Neutrophil (primary cell): ENCODE data around the gene CLIC1.
A peak's percentile ranks its signal among the peaks of the same experiment; 100 is the strongest.

Source experiments
- H3K27ac ChIP-seq: fragments of 200-600 bp; sonication (generic); 2 replicates; pipeline ENCODE4 v1.5.1; 2016; ENCODE audit warnings: mild to moderate bottlenecking, moderate library complexity
- H3K27me3 ChIP-seq: fragments of 200-600 bp; sonication (generic); 2 replicates; pipeline ENCODE4 v1.6.0; 2016; ENCODE audit warnings: mild to moderate bottlenecking
- H3K36me3 ChIP-seq: fragments of 200-600 bp; sonication (generic); 2 replicates; pipeline ENCODE4 v1.5.1; 2017
- H3K4me1 ChIP-seq, 2 experiments: fragments of 200-600 bp in 1 of 2; sonication (generic) in 1 of 2; 1 replicate in 1 of 2; 2 replicates in 1 of 2; pipeline versions ENCODE4 v1.5.1 to v1.6.1; 2013 to 2016; ENCODE audit warnings: low read depth in 1 of 2, low read length in 1 of 2, mild to moderate bottlenecking in 1 of 2, moderate library complexity in 1 of 2; ENCODE audit not compliant: control insufficient read depth in 1 of 2, insufficient read depth in 1 of 2
- H3K4me3 ChIP-seq, 2 experiments: fragments of 200-600 bp in 1 of 2; sonication (generic) in 1 of 2; 1 replicate in 1 of 2; 2 replicates in 1 of 2; pipeline ENCODE4 v1.5.1; 2013 to 2016; ENCODE audit warnings: low read depth in 1 of 2, low read length in 1 of 2, mild to moderate bottlenecking in 1 of 2, moderate library complexity in 1 of 2
- H3K9me3 ChIP-seq: fragments of 200-600 bp; sonication (generic); 2 replicates; pipeline ENCODE4 v1.5.1; 2016
- CTCF ChIP-seq: fragments of 200-600 bp; sonication (generic); IDR thresholded peaks from 2 replicates; pipeline ENCODE4 v1.5.1; 2016; ENCODE audit warnings: antibody characterized with exemption

CLIC1 gene

DNA sequence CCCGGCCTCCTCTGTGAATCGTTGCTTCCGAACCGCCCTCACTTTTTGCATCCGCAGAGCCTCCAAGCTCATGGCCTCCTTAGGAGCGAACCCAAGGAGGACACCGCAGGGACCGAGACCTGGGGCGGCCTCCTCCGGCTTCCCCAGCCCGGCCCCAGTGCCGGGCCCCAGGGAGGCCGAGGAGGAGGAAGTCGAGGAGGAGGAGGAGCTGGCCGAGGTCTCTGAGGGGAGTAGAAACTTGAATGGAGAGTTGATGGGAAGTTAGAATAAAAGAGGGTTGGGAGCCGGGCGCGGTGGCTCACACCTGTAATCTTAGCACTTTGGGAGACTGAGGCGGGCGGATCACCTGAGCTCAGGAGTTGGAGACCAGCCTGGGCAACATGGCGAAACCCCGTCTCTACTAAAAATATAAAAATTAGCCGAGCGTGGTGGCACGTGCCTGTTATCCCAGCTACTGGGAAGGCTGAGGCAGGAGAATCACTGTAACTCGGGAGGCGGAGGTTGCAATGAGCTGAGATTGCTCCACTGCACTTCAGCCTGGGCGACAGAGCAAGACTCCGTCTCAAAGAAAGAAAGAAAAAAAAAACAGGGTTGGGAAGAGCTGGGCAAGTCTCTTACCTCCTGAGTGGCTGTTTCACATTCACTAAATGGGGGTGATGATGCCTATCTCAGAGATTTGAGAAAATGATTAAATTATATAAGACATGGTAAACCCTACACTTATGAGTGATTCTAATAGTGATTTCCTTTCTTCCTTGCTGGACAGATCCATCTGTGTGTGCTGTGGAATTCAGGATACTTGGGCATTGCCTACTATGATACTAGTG, 4.3 kb upstream of the CLIC1 start:
- Histone ChIP-seq H3K36me3 (no peaks in the 10 kb centered on the region), H3K27me3 (no peaks in the 10 kb centered on the region), H3K27ac (peak overlapping the region; percentile 96), H3K4me3 (peak overlapping the region; percentile 82 to 88), H3K9me3 (no peaks in the 10 kb centered on the region), H3K4me1 (peaks cover 44 to 52% of the 10 kb centered on the region in 2 experiments)
- TF ChIP-seq CTCF = no peak

DNA sequence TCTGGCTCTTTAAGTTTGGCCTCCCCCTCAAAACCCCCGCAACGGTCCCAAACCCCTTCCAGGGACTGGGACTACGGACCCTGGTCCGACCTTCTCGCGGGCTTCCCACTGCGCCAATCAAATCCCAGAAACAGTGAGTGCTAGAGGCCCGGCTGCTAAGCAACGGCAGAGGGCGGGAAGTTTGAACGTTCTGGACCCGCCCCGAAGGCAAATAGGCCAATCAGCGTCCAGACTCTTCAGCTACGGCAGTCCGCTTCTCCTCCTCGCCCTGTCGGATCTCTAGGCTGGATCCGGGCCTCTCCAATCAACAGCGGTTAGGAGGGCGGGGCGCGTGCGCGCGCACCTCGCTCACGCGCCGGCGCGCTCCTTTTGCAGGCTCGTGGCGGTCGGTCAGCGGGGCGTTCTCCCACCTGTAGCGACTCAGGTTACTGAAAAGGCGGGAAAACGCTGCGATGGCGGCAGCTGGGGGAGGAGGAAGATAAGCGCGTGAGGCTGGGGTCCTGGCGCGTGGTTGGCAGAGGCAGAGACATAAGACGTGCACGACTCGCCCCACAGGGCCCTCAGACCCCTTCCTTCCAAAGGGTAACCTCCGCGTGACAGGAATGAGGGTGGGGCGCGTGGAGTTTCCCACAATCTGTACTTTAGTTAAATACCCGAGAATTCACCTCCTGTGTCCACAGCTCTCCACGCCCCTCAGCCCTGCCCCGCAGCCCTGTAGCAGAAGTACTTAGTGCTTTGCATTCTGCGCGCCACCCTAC, 3.5 kb upstream of the CLIC1 start, which contains the start of gene MSH5:
Gene MSH5, plus strand, starts transcription at position 367 of the 758 bp plus-strand sequence. CDS start 462 bp downstream, outside the sequence.
- H3K9me3 ChIP-seq = no peaks in the 10 kb centered on the region
- no peaks in the 10 kb centered on the region for H3K36me3 ChIP-seq
- H3K4me3 ChIP-seq = peak within 1 kb of the TSS; percentile 88 to 98
- H3K27ac ChIP-seq = peak within 1 kb of the TSS; percentile 96
- no peak for TF ChIP-seq CTCF
- no peaks in the 10 kb centered on the region for H3K27me3 ChIP-seq
- peaks cover 44 to 52% of the 10 kb centered on the region in 2 experiments for H3K4me1 ChIP-seq

DNA sequence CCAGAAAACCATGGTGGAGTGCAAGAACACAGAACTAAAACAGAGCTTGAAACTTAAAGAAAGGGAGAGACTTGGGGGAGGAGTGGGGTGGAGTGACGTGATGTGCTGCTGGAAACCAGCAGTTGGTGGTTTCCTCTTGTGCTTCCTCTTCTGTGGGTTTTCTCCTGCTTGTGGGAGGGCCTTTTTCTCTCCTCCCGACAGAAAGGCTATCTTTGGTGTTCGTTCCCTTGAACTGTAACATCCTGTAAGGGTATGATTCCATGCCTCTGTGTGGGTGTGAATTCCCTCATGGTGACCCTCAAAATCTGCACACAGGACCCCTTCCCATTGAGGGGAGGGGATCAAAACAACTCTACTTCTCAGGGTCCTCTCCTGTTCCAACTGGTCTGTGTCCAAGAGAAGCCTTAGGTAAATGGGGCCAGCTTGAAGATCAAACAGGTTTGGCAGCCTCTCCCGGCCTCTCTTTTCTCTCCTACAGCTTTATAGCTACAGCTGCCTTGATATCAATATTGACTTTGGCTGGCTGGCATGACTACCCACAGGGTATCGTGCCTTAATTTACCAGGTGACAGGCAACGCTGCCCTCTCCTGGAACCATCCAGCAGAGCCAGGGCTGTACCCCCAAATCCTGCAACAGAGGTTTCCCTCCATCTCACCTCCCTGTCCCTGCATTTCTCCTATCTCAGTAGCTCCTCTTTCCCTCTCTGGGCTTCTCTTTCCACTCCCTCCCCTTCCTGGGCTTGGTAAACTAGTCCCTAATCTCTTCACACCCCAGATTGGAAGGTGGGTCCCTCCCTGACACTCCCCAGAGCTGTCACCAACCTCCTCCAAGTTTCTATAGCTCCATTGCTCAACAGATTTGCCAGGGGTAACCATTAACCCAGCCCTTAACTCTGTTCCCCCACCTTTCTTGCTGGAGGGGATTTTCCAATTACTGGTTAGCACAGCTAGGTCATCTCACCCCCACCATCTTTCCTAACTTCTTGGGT, 2.0 kb upstream of the CLIC1 start:
- peak overlapping the region; percentile 96 for H3K27ac ChIP-seq
- H3K9me3 ChIP-seq = no peaks in the 10 kb centered on the region
- H3K4me1 ChIP-seq = peaks cover 57 to 65% of the 10 kb centered on the region in 2 experiments
- no peak for TF ChIP-seq CTCF
- H3K4me3 ChIP-seq = peak overlapping the region; percentile 88 to 98
- H3K27me3 ChIP-seq = no peaks in the 10 kb centered on the region
- H3K36me3 ChIP-seq = peaks cover 11% of the 10 kb centered on the region

DNA sequence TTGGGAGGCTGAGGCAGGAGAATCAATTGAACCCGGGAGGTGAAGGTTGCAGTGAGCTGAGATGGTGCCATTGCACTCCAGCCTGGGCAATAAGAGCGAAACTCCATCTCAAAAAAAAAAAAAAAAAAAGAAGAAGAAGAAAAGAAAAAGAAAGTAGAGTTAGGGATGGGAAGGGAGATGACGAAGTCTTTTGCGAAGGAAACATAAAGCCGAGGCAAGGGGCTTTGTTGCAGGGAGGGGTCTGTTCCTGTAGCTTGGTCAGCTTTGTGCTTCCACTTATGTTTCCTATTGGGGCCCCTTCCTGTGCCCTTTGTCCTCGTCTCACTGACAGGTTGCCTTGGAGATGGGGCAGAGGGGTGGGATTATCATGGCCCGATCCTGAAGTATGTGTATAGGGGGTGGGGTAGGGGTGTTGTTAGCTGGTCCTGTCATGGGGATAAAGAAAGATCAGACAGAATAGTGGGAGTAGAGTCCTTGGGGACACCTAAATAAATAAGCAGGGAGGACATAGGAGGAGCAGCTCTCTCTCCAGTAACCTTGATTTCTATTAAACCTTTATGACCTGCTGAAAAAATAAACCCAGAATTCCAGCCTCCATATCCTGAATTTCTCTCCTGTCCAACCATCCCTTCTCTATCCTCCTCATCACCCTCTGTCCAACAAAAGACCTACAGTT, 1.1 kb upstream of the CLIC1 start:
- no peak for TF ChIP-seq CTCF
- Histone ChIP-seq H3K4me1 (peaks cover 65 to 72% of the 10 kb centered on the region in 2 experiments), H3K36me3 (peaks cover 19% of the 10 kb centered on the region), H3K27me3 (no peaks in the 10 kb centered on the region), H3K9me3 (no peaks in the 10 kb centered on the region), H3K27ac (peak overlapping the region; percentile 96), H3K4me3 (peak overlapping the region; percentile 88 to 98)
